ENCODE measurements around the gene ROCK2.

DNA sequence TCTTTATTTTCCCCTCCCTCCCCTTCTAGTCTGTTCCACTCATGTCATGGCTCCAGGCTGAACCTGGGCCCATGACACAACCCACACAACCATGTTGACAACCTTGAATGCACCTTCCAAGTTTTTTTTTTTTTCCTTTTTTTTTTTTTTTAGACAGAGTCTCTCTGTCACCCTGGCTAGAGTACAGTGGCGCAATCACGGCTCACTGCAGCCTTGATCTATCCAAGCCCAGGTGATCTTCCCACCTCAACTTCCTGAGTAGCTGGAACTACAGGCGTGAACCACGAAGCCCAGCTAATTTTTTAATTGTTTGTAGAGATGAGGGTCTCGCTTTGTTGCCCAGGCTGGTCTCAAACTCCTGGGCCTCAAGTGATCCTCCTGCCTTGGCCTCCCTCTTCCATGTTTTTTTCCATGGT is 21.9 kb upstream of the ROCK2 start:
- TF ChIP-seq, protein P1, sequence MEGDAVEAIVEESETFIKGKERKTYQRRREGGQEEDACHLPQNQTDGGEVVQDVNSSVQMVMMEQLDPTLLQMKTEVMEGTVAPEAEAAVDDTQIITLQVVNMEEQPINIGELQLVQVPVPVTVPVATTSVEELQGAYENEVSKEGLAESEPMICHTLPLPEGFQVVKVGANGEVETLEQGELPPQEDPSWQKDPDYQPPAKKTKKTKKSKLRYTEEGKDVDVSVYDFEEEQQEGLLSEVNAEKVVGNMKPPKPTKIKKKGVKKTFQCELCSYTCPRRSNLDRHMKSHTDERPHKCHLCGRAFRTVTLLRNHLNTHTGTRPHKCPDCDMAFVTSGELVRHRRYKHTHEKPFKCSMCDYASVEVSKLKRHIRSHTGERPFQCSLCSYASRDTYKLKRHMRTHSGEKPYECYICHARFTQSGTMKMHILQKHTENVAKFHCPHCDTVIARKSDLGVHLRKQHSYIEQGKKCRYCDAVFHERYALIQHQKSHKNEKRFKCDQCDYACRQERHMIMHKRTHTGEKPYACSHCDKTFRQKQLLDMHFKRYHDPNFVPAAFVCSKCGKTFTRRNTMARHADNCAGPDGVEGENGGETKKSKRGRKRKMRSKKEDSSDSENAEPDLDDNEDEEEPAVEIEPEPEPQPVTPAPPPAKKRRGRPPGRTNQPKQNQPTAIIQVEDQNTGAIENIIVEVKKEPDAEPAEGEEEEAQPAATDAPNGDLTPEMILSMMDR (IDR thresholded peaks at IDR 0.05; ENCODE audit: poor library complexity) = no peak
- TF ChIP-seq EZH2 (IDR thresholded peaks at IDR 0.05; ENCODE audit: borderline replicate concordance) = no peak
